ENCODE measurements around the gene CYBB. TPM values are rescaled to one million over a fixed set of nuclear protein-coding genes. Genes with fewer than 3 reads are reported as not detected.

CYBB gene
- total and polyA plus RNA-seq, 2 of the 4 experiments (the other 2 are of a cell fraction): not detected

DNA sequence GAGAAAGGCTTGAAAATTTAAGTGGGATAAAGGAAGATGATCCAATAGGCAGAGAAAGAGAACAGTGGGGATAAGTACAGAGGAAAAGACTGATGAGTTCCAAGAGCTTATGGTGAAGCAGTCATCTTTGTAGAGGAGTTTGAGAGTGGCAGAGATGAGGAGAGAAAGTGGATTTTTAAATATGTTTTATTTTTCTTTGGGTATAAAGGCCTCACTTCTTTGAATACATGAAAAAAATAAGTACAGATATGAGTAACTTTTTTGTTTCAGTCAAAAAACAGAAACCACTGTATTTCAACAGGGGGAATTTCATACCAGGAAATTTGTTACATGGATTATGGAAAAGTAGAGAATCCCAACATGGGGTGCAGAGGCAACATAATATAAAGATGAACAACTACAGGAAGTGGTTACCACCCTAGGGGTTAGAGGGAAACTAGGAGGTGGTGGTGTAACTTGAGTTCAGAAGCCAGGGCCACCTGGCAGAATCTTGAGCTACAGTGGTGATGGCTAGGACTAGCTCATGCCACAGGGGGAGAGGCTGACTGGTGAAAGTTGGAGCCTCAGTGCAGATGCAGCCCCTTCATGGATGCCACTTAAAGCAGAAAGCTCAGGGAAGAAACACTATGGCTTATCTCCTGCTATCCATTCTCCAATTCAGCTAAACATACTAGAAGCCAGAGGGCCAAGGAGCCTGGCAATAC lies 3.4 kb upstream of the CYBB start:
- Histone ChIP-seq H3K4me1 (ENCODE audit: control insufficient read depth, insufficient read depth, low read length) (no peaks in the 10 kb centered on the region), H3K79me1 (ENCODE audit: low read depth in 1 of 2, low read length in 2 of 2) (no peaks in the 10 kb centered on the region), H3K27me3 (ENCODE audit: control insufficient read depth, insufficient read depth, low read length) (no peaks in the 10 kb centered on the region), H4K5ac (ENCODE audit: low read depth, low read length) (no peak overlapping the region), H2BK20ac (ENCODE audit: low read depth, low read length) (no peak overlapping the region), H2BK15ac (ENCODE audit: low read depth, low read length) (no peak overlapping the region), H4K20me1 (ENCODE audit: insufficient read depth, low read length) (no peaks in the 10 kb centered on the region), H3K14ac (replicated peaks; ENCODE audit: low read depth, low read length) (no peak overlapping the region), H2BK120ac (ENCODE audit: low read depth, low read length) (no peak overlapping the region), H3K27ac (ENCODE audit: insufficient read depth, low read length) (no peak overlapping the region), H3K23ac (ENCODE audit: low read depth, low read length) (no peak overlapping the region), H4K8ac (ENCODE audit: low read depth in 2 of 2, low read length in 2 of 2) (no peak overlapping the region), H3K4me2 (ENCODE audit: low read depth, low read length) (no peak overlapping the region), H3K18ac (ENCODE audit: low read depth, low read length) (no peak overlapping the region), H3K9ac (ENCODE audit: low read depth, low read length) (no peak overlapping the region), H3K9me3 (ENCODE audit: control insufficient read depth, insufficient read depth, low read length) (no peaks in the 10 kb centered on the region), H3K4me3 (ENCODE audit: insufficient read depth, low read depth, low read length) (no peak overlapping the region), H2AFZ (replicated peaks; ENCODE audit: low read length, poor library complexity) (no peak overlapping the region), H2AK9ac (replicated peaks; ENCODE audit: low read depth, low read length, poor library complexity) (no peak overlapping the region), H3K36me3 (ENCODE audit: control insufficient read depth, insufficient read depth, low read length) (no peaks in the 10 kb centered on the region), H2AK5ac (ENCODE audit: low read depth, low read length) (no peak overlapping the region), H2BK5ac (ENCODE audit: low read depth, low read length, poor library complexity, severe bottlenecking) (no peak overlapping the region), H3K4ac (ENCODE audit: low read depth, low read length) (no peak overlapping the region), H3K9me1 (ENCODE audit: insufficient read depth, low read length) (no peaks in the 10 kb centered on the region), H4K91ac (ENCODE audit: insufficient read depth, low read depth, low read length) (no peak overlapping the region), H3K56ac (ENCODE audit: extremely low read depth, insufficient read depth, low read length) (no peak overlapping the region)
- intact Hi-C loops (cut with micrococcal nuclease) (no loop called here), in situ Hi-C loops (cut with MboI; ENCODE audit: low sequenced_read_pairs) (no loop called here), dilution Hi-C loops (cut with HindIII; ENCODE audit: low sequenced_read_pairs, unreplicated experiment) (no loop called here)
- ChIA-PET POLR2A (ENCODE audit: unreplicated experiment) (no interaction called here), CTCF (interaction anchor here (1.1 kb wide), 1 partner anchor 23 kb away, joined by 3 read pairs; no protein-coding TSS in a partner anchor)
- no peak for DNase-seq
- TF ChIP-seq CHD1 (IDR thresholded peaks at IDR 0.05; ENCODE audit: low read depth, low read length) (no peak), MAFK (IDR thresholded peaks at IDR 0.05; ENCODE audit: low read depth, low read length) (no peak)
- TF ChIP-seq, protein P1, sequence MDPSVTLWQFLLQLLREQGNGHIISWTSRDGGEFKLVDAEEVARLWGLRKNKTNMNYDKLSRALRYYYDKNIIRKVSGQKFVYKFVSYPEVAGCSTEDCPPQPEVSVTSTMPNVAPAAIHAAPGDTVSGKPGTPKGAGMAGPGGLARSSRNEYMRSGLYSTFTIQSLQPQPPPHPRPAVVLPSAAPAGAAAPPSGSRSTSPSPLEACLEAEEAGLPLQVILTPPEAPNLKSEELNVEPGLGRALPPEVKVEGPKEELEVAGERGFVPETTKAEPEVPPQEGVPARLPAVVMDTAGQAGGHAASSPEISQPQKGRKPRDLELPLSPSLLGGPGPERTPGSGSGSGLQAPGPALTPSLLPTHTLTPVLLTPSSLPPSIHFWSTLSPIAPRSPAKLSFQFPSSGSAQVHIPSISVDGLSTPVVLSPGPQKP (IDR thresholded peaks at IDR 0.05; ENCODE audit: borderline replicate concordance, low read depth, low read length): no peak
- no peak for ATAC-seq (ENCODE audit: low read depth)
- no TSS peak for BruUV-seq (replicated peaks)

Measured in IMR-90 (cell line).